K562 (cell line): ENCODE measurements around the gene ZNF609. TPM values are rescaled to one million over a fixed set of nuclear protein-coding genes. Genes with fewer than 3 reads are reported as not detected.
A peak's percentile ranks its signal among the peaks of the same experiment; 100 is the strongest.

Source experiments
- CTCF ChIP-seq, 3 experiments: IDR thresholded peaks in 2 of 3; conservative IDR thresholded peaks in 1 of 3; 2 replicates each; pipeline ENCODE4 v1.5.1; 2011 to 2012; ENCODE audit warnings: low read length in 3 of 3, mild to moderate bottlenecking in 3 of 3, control low read depth in 2 of 3, improper control_type of control experiment in 1 of 3, inconsistent platforms in 1 of 3, low read depth in 1 of 3, mixed read lengths in 1 of 3, moderate library complexity in 1 of 3; ENCODE audit not compliant: insufficient read depth in 2 of 3
- FOXP1 ChIP-seq: sonication (generic); formaldehyde crosslinking; IDR thresholded peaks from 2 replicates; pipeline ENCODE4 v1.8.0; 2022; ENCODE audit warnings: mild to moderate bottlenecking, missing genetic modification reagents
- GABPB1 ChIP-seq: sonication (generic); formaldehyde crosslinking; IDR thresholded peaks from 2 replicates; pipeline ENCODE4 v1.8.0; 2022; ENCODE audit warnings: mild to moderate bottlenecking, missing genetic modification reagents
- HINFP ChIP-seq: fragments of 450-650 bp; conservative IDR thresholded peaks from 2 replicates; pipeline ENCODE4 v1.6.1; 2016; ENCODE audit warnings: missing genetic modification characterization, low read depth, mild to moderate bottlenecking, control low read depth, missing compliant biosample characterization
- ID3 ChIP-seq, 2 experiments: fragments of 250-450 bp in 1 of 2; fragments of 450-650 bp in 1 of 2; sonication (Bioruptor Pico) in 1 of 2; IDR thresholded peaks; 2 replicates each; pipeline versions ENCODE4 v1.6.1 to v1.8.0; 2016 to 2021; ENCODE audit warnings: mild to moderate bottlenecking in 2 of 2, moderate library complexity in 2 of 2, missing compliant biosample characterization in 1 of 2, missing genetic modification characterization in 1 of 2
- L3MBTL2 ChIP-seq: fragments of 450-650 bp; IDR thresholded peaks from 2 replicates; pipeline ENCODE4 v1.6.1; 2016; ENCODE audit warnings: mild to moderate bottlenecking, moderate library complexity
- MAZ ChIP-seq, 2 experiments: fragments of 450-650 bp in 1 of 2; sonication (generic) in 1 of 2; formaldehyde crosslinking; IDR thresholded peaks in 1 of 2; conservative IDR thresholded peaks in 1 of 2; 2 replicates each; pipeline versions ENCODE4 v1.4.0 to v1.5.0; 2020; ENCODE audit warnings: mild to moderate bottlenecking in 1 of 2, missing genetic modification reagents in 1 of 2
- MYC ChIP-seq, 2 experiments: fragments of 250-450 bp in 1 of 2; sonication (Bioruptor Pico) in 1 of 2; IDR thresholded peaks; 2 replicates each; pipeline versions ENCODE4 v1.5.1 to v1.6.1; 2012 to 2021; ENCODE audit warnings: low read depth in 2 of 2, borderline replicate concordance in 1 of 2, improper control_type of control experiment in 1 of 2, low read length in 1 of 2, mild to moderate bottlenecking in 1 of 2, moderate library complexity in 1 of 2
- NFIC ChIP-seq: fragments of 450-650 bp; IDR thresholded peaks from 2 replicates; pipeline ENCODE4 v1.6.1; 2017; ENCODE audit warnings: mild to moderate bottlenecking, inconsistent platforms
- RAD21 ChIP-seq, 2 experiments: fragments of 250-450 bp in 1 of 2; fragments of 450-650 bp in 1 of 2; sonication (Bioruptor Pico) in 1 of 2; formaldehyde crosslinking in 1 of 2; IDR thresholded peaks in 1 of 2; conservative IDR thresholded peaks in 1 of 2; 2 replicates each; pipeline versions ENCODE4 v1.4.0 to v1.8.0; 2020 to 2022; ENCODE audit warnings: mild to moderate bottlenecking in 2 of 2, moderate library complexity in 1 of 2
- RB1 ChIP-seq: fragments of 450-650 bp; IDR thresholded peaks from 2 replicates; pipeline ENCODE4 v1.6.1; 2017; ENCODE audit warnings: low read depth, mild to moderate bottlenecking
- SMC3 ChIP-seq: conservative IDR thresholded peaks from 2 replicates; pipeline ENCODE4 v1.6.1; 2011; ENCODE audit warnings: low read depth, low read length, improper control_type of control experiment; ENCODE audit not compliant: insufficient read depth
- TFAP4 ChIP-seq: sonication (generic); formaldehyde crosslinking; IDR thresholded peaks from 2 replicates; pipeline ENCODE4 v1.8.0; 2022; ENCODE audit warnings: missing genetic modification reagents, mild to moderate bottlenecking, moderate library complexity, borderline replicate concordance
- TOE1 ChIP-seq, 2 experiments: fragments of 450-650 bp in 1 of 2; sonication (generic) in 1 of 2; formaldehyde crosslinking in 1 of 2; IDR thresholded peaks; 2 replicates each; pipeline versions ENCODE4 v1.7.1 to v1.8.0; 2016 to 2022; ENCODE audit warnings: borderline replicate concordance in 2 of 2, mild to moderate bottlenecking in 2 of 2, antibody characterized with exemption in 1 of 2, inconsistent platforms in 1 of 2, low read depth in 1 of 2, missing genetic modification reagents in 1 of 2, moderate library complexity in 1 of 2
- XRCC5 ChIP-seq: fragments of 200-400 bp; formaldehyde crosslinking; IDR thresholded peaks from 2 replicates; pipeline ENCODE4 v1.6.1; 2017; ENCODE audit warnings: low read depth, mild to moderate bottlenecking, low read length
- ZFP30 ChIP-seq: fragments of 250-450 bp; sonication (Bioruptor Pico); IDR thresholded peaks from 2 replicates; pipeline ENCODE4 v1.8.0; 2022; ENCODE audit warnings: moderate library complexity, mild to moderate bottlenecking, inconsistent platforms, borderline replicate concordance
- ZNF551 ChIP-seq: fragments of 250-450 bp; sonication (Bioruptor Pico); IDR thresholded peaks from 2 replicates; pipeline ENCODE4 v1.5.0; 2021; ENCODE audit warnings: mild to moderate bottlenecking, moderate library complexity
- polyA plus RNA-seq, 8 experiments: library from polyadenylated mRNA; depleted of rRNA in 4 of 8; stranded (reverse) in 5 of 8; unstranded in 3 of 8; fragments of >200 nt; fragmentation: Nextera tagmentation in 2 of 8; fragmentation: Illumina TruSeq in 1 of 8; extraction: Ambion mirVana in 2 of 8; extraction: Trizol in 1 of 8; gene quantifications; 2 replicates each; pipeline versions ENCODE4 v1.2.1 to v1.2.3, GENCODE V29; 2011 to 2014; ENCODE audit warnings: inconsistent platforms in 1 of 8, missing spikeins in 1 of 8
- total RNA-seq, 7 experiments: library from RNA; depleted of rRNA in 6 of 7; stranded (reverse); fragments of >200 nt in 6 of 7; fragmentation: Illumina TruSeq in 2 of 7; extraction: Trizol in 2 of 7; gene quantifications; 2 replicates each; pipeline versions ENCODE4 v1.2.1 to v1.2.3, GENCODE V29; 2011 to 2021; ENCODE audit warnings: low replicate concordance in 1 of 7

The ZNF609 gene
- total and polyA plus RNA-seq, 9 of the 15 experiments (the other 6 are each of a cell fraction or from before 2014, with no cell fraction given), result 3.0 to 38.7 (median 17.8) TPM

- TF ChIP-seq GABPB1 (CRISPR knock-in tag) (no peak), TOE1 (IDR thresholded peaks at IDR 0.05; ENCODE audit: borderline replicate concordance) (0 out of 2 replicates have a peak, but pooled peaks have one; percentile 22), TOE1 (CRISPR knock-in tag; IDR thresholded peaks at IDR 0.05; ENCODE audit: borderline replicate concordance, low read depth) (no peak), CTCF (IDR thresholded peaks at IDR 0.05 in 2 of 3, conservative IDR thresholded peaks at IDR 0.05 in 1 of 3; ENCODE audit: insufficient read depth in 2 of 3, low read depth in 1 of 3, low read length in 3 of 3) (peak; percentile 93 to 96 (median 94)), RAD21 (CRISPR knock-in tag; conservative IDR thresholded peaks at IDR 0.05 in 1 of 2, IDR thresholded peaks at IDR 0.05 in 1 of 2) (peak; percentile 92 to 97), ID3 (CRISPR knock-in tag; IDR thresholded peaks at IDR 0.05) (no peak), ID3 (tag; IDR thresholded peaks at IDR 0.05) (0 out of 2 replicates have a peak, but pooled peaks have one; percentile 20), MYC (IDR thresholded peaks at IDR 0.05; ENCODE audit: low read depth, low read length) (0 out of 2 replicates have a peak, but pooled peaks have one; percentile 10), MYC (CRISPR knock-in tag; IDR thresholded peaks at IDR 0.05; ENCODE audit: borderline replicate concordance, low read depth) (no peak), FOXP1 (CRISPR knock-in tag) (0 out of 2 replicates have a peak, but pooled peaks have one; percentile 39), ZFP30 (CRISPR knock-in tag) (no peak), HINFP (tag) (no peak), NFIC (peak; percentile 5; the same call in 1 of the 2 replicates), SMC3 (peak; percentile 94), XRCC5 (peak; percentile 19; the same call in 1 of the 2 replicates), L3MBTL2 (0 out of 2 replicates have a peak, but pooled peaks have one; percentile 15), TFAP4 (peak; percentile 33; the same call in 1 of the 2 replicates), MAZ (CRISPR knock-in tag; conservative IDR thresholded peaks at IDR 0.05 in 1 of 2, IDR thresholded peaks at IDR 0.05 in 1 of 2) (peak in 1 of 2 experiments; percentile 31; a peak in 1 of 4 replicates), ZNF551 (CRISPR knock-in tag) (no peak), RB1 (peak; percentile 39; the same call in 1 of the 2 replicates)
Observed at GRCh38 chr15:64731012-64731804, 270.8 kb downstream of the ZNF609 start (continued).
